Keratinocyte (primary cell): Measurements from ENCODE around the gene XPOT.

ENCODE experiments used
- EZH2 ChIP-seq: IDR thresholded peaks from one replicate; pipeline ENCODE4 v1.6.1; 2012; ENCODE audit warnings: inconsistent platforms, mild to moderate bottlenecking, low read length, moderate library complexity
- TF ChIP-seq, protein P1 (sequence below), 3 experiments: IDR thresholded peaks in 1 of 3; conservative IDR thresholded peaks in 1 of 3; optimal IDR thresholded peaks in 1 of 3; 2 replicates in 2 of 3; 3 replicates in 1 of 3; pipeline versions ENCODE3 to v1.5.1; 2011; ENCODE audit warnings: low read length in 3 of 3, mild to moderate bottlenecking in 3 of 3, moderate library complexity in 2 of 3, control low read depth in 1 of 3, inconsistent platforms in 1 of 3; ENCODE audit not compliant: insufficient read depth in 2 of 3; ENCODE audit errors: extremely low read depth in 1 of 3

DNA sequence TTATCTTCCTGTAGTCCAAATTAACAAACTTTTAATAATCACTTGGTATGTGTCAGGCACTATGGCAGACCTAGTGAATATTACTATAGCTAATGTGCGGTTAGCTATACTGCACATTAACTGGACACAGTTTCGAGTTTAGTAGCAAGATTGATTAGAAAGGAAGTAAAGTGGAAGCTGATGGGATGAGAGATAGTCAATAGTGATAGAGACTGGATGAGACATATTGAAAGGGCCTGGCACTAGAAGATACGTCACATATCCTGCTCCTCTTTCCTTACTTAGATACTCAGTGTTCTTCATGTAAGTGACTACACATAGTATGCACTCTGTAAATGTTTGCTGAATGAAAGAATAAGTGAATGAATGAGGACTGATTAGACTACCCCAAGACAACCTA lies 53.3 kb downstream of the XPOT start:
- TF ChIP-seq, protein P1, sequence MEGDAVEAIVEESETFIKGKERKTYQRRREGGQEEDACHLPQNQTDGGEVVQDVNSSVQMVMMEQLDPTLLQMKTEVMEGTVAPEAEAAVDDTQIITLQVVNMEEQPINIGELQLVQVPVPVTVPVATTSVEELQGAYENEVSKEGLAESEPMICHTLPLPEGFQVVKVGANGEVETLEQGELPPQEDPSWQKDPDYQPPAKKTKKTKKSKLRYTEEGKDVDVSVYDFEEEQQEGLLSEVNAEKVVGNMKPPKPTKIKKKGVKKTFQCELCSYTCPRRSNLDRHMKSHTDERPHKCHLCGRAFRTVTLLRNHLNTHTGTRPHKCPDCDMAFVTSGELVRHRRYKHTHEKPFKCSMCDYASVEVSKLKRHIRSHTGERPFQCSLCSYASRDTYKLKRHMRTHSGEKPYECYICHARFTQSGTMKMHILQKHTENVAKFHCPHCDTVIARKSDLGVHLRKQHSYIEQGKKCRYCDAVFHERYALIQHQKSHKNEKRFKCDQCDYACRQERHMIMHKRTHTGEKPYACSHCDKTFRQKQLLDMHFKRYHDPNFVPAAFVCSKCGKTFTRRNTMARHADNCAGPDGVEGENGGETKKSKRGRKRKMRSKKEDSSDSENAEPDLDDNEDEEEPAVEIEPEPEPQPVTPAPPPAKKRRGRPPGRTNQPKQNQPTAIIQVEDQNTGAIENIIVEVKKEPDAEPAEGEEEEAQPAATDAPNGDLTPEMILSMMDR (optimal IDR thresholded peaks at IDR 0.05 in 1 of 3, IDR thresholded peaks at IDR 0.05 in 1 of 3, conservative IDR thresholded peaks at IDR 0.05 in 1 of 3; ENCODE audit: extremely low read depth in 1 of 3, insufficient read depth in 2 of 3, low read length in 3 of 3): no peak
- TF ChIP-seq EZH2: no peak
